Thoracic aorta (tissue), 2 donors: Measurements from ENCODE around the gene FOXO3. TPM values are rescaled to one million over a fixed set of nuclear protein-coding genes. Genes with fewer than 3 reads are reported as not detected.
"Not testable (repeated sequence)": the region's sequence is repeated elsewhere in the genome, so short reads cannot be mapped to it uniquely, and the experiment has no call there.

ENCODE experiments used
- ATAC-seq: fragments of 150-250 bp; one replicate; pipeline ENCODE4 v1.8.0; 2017; ENCODE audit warnings: low read depth; ENCODE audit not compliant: insufficient number of reproducible peaks, low FRiP score
- DNase-seq: peaks from one replicate; pipeline ENCODE4 v3.0.0-alpha.2; 2020; ENCODE audit warnings: low spot score
- H3K27ac ChIP-seq, 2 donors: fragments of 200-600 bp; sonication (generic); 1 replicate in 1 of 2; 2 replicates in 1 of 2; pipeline ENCODE4 v1.5.1; 2016; ENCODE audit warnings: mild to moderate bottlenecking in 2 of 2, moderate library complexity in 2 of 2
- H3K27me3 ChIP-seq: fragments of 200-600 bp; sonication (generic); replicated peaks from 2 replicates; pipeline ENCODE4 v1.6.0; 2016; ENCODE audit warnings: mild to moderate bottlenecking; ENCODE audit not compliant: insufficient read depth
- H3K36me3 ChIP-seq: fragments of 200-600 bp; sonication (generic); one replicate; pipeline ENCODE4 v1.5.1; 2016
- H3K4me1 ChIP-seq, 2 donors: fragments of 200-600 bp; sonication (generic); 1 replicate in 1 of 2; 2 replicates in 1 of 2; pipeline versions ENCODE4 v1.5.1 to v1.6.0; 2016; ENCODE audit warnings: low read depth in 2 of 2, mild to moderate bottlenecking in 1 of 2; ENCODE audit not compliant: control insufficient read depth in 1 of 2
- H3K4me3 ChIP-seq: fragments of 200-600 bp; sonication (generic); 2 replicates; pipeline ENCODE4 v1.5.1; 2016; ENCODE audit warnings: mild to moderate bottlenecking
- H3K9me3 ChIP-seq: fragments of 200-600 bp; sonication (generic); 2 replicates; pipeline ENCODE4 v1.5.1; 2016
- CTCF ChIP-seq: fragments of 200-600 bp; sonication (generic); IDR thresholded peaks from one replicate; pipeline ENCODE4 v1.5.1; 2019; ENCODE audit warnings: antibody characterized with exemption
- total RNA-seq, 2 donors: library from RNA; depleted of rRNA; stranded (reverse); fragments of >200 nt; gene quantifications; one replicate each; pipeline versions ENCODE4 v1.1.0 to v1.2.3, GENCODE V29; 2016

Gene FOXO3
- total RNA-seq, 2 donors from 2014 or later, result 106 to 149 TPM

GRCh38 chr6:108661430-108661829, 100.7 kb downstream of the FOXO3 start:
- TF ChIP-seq CTCF, result no peak
- no peak overlapping the region for H3K4me3 ChIP-seq
- H3K4me1 ChIP-seq, result peaks cover 46 to 50% of the 10 kb centered on the region in 2 donors
- DNase-seq, result no peak
- H3K36me3 ChIP-seq, result peaks cover 17% of the 10 kb centered on the region
- no peak overlapping the region for H3K27ac ChIP-seq
- H3K27me3 ChIP-seq, result no peaks in the 10 kb centered on the region
- no peaks in the 10 kb centered on the region for H3K9me3 ChIP-seq
- no peak for ATAC-seq

- Histone ChIP-seq H3K4me1 (peaks cover 45 to 50% of the 10 kb centered on the region in 2 donors), H3K36me3 (peaks cover 17% of the 10 kb centered on the region), H3K4me3 (no peak overlapping the region)
Measured at GRCh38 chr6:108661982-108662381, 101.3 kb downstream of the FOXO3 start.

GRCh38 chr6:108662702-108663101, 102.0 kb downstream of the FOXO3 start:
- peaks cover 17% of the 10 kb centered on the region for H3K36me3 ChIP-seq
- no peak overlapping the region for H3K4me3 ChIP-seq
- DNase-seq, result no peak
- no peaks in the 10 kb centered on the region for H3K27me3 ChIP-seq
- no peak overlapping the region for H3K27ac ChIP-seq
- no peak for ATAC-seq
- TF ChIP-seq CTCF, result no peak
- no peaks in the 10 kb centered on the region for H3K9me3 ChIP-seq
- peaks cover 44 to 50% of the 10 kb centered on the region in 2 donors for H3K4me1 ChIP-seq

More at GRCh38 chr6:108661982-108662381, 101.3 kb downstream of the FOXO3 start:
- ATAC-seq, result no peak
- Histone ChIP-seq H3K9me3 (no peaks in the 10 kb centered on the region), H3K27me3 (no peaks in the 10 kb centered on the region), H3K27ac (no peak overlapping the region)
- TF ChIP-seq CTCF, result no peak
- no peak for DNase-seq

- not testable (repeated sequence) for H3K9me3 ChIP-seq, H3K27ac ChIP-seq, H3K27me3 ChIP-seq, ATAC-seq, H3K4me3 ChIP-seq, DNase-seq
- Histone ChIP-seq H3K36me3 (peaks cover 17% of the 10 kb centered on the region), H3K4me1 (peaks cover 43 to 50% of the 10 kb centered on the region in 2 donors)
Measured at GRCh38 chr6:108663494-108664064, 102.9 kb downstream of the FOXO3 start.

GRCh38 chr6:108665495-108666196, 104.9 kb downstream of the FOXO3 start:
- no peak overlapping the region for H3K27ac ChIP-seq
- DNase-seq (no peak), ATAC-seq (no peak)
- no peaks in the 10 kb centered on the region for H3K27me3 ChIP-seq
- no peak overlapping the region for H3K4me3 ChIP-seq
- no peak for TF ChIP-seq CTCF
- H3K9me3 ChIP-seq, result no peaks in the 10 kb centered on the region
- H3K36me3 ChIP-seq, result peaks cover 17% of the 10 kb centered on the region
- H3K4me1 ChIP-seq, result peaks cover 53 to 62% of the 10 kb centered on the region in 2 donors
